ENCODE measurements around the gene PTPRD.

PTPRD gene

GRCh38 chr9:8332871-8333270 is 2279.9 kb downstream of the PTPRD start:
- DNase-seq (ENCODE audit: low spot score): no peak

DNA sequence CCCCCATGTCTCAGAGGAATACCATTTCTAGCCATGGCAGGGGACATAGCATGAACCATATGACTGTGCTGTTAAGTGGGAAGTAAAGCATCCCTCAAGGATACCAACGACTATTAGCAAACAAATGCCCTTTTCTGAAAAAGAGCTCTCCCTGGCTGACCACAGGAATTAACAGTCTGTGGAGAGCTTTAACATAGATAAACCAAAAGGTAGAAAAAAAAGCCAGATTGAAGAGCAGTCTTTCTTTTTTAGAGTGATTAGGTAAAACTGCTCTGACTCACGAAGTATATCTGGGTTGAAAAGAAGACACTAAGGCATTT is 2280.5 kb downstream of the PTPRD start:
- DNase-seq (ENCODE audit: low spot score): no peak

DNA sequence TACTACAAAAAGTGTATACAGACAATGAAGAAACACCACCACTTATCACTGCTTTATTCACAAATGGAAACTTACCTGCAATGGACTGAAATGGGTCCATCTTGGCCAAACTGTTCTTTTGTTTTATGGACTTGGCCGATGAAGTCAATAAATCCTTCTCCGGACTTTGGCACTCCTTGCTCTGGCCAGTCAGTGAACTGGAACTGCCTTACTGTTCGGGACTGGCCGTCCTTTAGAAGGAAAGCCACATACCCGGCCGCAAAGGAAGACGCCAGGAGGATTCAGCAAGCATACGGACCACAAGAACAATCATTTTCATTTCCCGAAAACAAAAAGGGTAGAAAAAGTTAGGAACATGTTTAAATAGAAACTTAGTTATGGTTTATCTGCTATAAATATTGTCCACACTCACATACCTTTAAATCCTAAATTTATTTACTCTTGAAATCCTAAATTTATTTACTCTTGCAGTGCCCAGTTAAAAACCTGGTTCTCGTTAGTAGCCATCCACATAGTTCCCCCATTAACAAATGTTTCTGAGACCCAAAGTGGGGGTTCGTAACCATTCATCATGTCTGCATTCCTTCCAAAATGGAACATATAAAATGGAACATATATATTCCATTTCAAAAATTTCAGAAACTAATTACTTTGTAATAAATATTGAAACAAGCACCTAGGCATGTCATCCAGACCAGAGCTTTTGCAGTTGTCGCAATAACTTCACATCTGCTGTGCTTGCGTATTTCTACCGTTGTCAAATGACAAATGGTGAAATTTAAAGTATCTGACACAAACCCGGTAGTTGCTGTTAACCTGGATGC is 2281.1 kb downstream of the PTPRD start:
- no peak for DNase-seq (ENCODE audit: low spot score)

DNA sequence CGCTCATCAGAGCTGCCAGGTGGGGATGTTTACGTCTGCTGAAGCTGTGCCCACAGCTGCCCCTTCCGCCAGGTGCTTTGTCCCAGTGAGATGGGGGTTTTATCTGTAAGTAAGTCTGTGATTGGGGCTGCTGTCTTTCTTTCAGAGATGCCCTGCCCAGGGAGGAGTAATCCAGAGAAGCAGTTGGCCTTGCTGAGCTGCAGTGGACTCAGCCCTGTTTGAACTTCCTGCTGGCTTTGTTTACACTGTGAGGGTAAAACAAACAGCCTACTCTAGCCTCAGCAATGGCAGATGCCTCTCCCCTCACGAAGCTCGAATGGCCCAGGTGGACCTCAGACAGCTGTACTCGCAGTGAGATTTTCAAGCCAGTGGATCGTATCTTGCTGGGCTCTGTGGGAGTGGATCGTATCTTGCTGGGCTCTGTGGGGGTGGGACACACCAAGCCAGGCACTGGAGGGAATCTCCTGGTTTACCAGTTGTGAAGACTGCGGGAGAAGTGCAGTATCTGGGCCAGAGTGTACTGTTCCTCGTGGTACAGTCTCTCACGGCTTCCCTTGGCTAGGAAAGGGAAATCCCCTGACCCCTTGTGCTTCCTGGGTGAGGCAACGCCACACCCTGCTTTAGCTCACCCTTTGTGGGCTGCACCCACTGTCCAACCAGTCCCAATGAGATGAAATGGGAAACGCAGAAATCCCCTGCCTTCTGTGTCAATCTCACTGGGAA is 2283.1 kb downstream of the PTPRD start:
- DNase-seq (ENCODE audit: low spot score): no peak

DNA sequence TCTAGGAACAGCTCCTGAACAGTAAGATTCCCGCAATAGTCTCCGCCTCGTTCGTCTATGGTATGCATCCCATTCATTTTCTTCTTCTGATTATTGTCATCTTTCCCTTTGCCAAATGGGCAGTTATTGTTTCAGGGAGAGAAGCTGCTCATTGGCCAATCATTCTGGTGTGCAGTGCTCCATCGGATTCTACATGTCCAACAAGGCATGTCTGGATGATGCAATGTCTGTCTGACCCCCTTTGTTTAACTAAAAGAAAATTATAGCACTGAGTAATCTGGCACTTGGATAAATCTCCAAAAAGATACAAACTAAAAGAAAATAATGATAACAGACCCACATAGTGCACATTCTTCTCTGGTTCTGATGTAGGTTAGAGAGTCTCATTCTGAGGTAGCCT is 2297.6 kb downstream of the PTPRD start:
- no peak for DNase-seq (ENCODE audit: low spot score)

GRCh38 chr9:8309258-8309657 is 2303.5 kb downstream of the PTPRD start:
- DNase-seq (ENCODE audit: low spot score): no peak

DNA sequence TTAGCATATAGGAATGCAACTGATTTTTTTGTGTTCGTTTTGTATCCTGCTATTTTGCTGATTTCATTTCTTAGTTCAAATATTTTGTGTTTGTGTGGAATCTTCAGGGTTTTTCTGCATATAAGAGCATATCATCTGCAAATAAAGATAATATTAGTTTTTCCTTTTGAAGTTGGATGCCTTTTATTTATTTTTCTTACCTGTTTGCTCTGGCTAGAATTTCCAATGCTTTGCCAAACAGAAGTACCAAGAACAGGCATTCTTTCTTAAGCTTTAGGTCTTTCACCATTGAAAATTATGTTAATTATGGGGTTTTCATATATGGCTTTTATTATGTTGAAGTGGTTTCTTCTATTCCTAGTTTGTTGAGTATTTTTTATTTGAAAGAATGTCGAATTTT is 2308.1 kb downstream of the PTPRD start:
- DNase-seq (ENCODE audit: low spot score): no peak

GRCh38 chr9:8301296-8301695 is 2311.5 kb downstream of the PTPRD start:
- DNase-seq (ENCODE audit: low spot score): no peak

- DNase-seq (ENCODE audit: low spot score): no peak
Measured at GRCh38 chr9:8297047-8297446, 2315.8 kb downstream of the PTPRD start.

GRCh38 chr9:8292657-8293056 is 2320.1 kb downstream of the PTPRD start:
- no peak for DNase-seq (ENCODE audit: low spot score)

- DNase-seq (ENCODE audit: low spot score): no peak
Measured at GRCh38 chr9:8289681-8290080, 2323.1 kb downstream of the PTPRD start.

DNA sequence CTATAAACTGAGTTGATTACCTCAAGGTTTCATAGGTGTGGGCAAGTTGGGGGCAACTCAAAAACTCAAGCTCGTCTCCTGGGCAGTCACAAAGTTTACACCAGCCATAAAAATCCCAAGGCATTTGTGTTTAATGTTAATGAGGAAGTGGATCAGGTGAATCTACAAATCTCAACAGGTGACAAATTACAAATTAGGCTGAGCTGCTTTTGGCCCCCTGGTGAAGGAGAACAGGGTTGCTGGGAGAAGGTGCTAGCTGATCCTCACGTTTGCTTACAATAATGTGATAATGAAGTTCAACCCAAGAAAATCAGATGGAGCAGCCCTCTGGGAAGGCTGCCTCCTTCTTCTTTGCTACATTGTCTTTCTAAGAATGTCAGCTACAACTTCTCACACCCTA is 2324.8 kb downstream of the PTPRD start:
- DNase-seq (ENCODE audit: low spot score): no peak

DNA sequence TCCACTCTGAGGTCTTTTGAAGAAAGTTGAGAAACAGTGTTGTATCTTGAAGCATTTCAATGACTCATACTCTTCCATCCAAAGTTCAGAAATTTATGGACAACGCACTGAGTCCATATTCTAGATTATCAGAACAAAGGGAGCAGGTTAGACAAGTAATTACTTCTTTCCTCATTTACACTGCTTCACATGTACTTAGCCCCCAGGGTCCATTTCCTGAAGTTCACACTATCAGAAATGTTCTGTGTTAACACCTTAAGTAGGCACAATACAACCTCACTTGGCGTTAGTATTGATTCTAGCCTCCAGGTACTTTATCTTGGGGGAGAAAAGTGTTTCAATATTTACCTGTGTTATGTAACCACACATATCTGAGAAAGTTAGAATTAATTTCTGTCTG is 2325.3 kb downstream of the PTPRD start:
- DNase-seq (ENCODE audit: low spot score): no peak

- no peak for DNase-seq (ENCODE audit: low spot score)
Measured at GRCh38 chr9:8284884-8285283, 2327.9 kb downstream of the PTPRD start.

DNA sequence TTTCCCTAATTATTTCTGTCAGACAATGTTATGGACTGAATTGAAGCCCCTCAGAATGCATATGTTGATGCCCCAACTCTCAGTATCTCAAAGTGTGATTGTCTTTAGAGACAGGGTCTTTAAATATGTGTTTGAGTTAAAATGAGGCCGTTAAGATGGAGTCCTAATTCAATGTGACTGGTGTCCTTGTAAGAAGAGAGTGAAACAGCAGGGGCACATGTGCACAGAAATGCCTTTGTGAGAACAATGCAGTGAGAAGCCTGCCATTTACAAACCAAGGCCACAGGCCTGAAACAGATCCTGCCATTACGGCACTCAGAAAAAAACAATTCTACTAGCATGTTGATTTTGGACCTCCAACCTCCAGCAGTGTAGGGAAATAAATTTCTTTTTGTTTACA is 2330.3 kb downstream of the PTPRD start:
- DNase-seq (ENCODE audit: low spot score): no peak

DNA sequence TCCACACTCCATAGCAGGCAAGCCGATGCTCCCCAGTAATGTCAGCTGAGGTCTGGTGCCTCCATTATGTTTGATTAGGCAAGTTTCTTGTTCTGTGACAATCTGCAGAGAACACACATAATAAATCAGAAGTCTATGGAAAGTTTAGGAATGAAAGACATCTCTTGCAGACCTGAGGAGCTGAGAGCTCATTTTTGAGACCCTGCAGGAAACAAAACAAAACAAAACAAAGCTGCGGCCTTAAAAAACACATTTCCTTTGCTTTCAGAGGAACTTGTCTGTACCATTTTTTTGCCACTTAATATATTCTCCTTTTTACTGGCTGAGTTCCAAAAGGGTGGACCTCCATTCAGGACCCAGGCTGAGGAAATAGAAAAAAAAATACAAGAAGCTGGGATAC is 2332.0 kb downstream of the PTPRD start:
- DNase-seq (ENCODE audit: low spot score): no peak

GRCh38 chr9:8278048-8278447 is 2334.8 kb downstream of the PTPRD start:
- no peak for DNase-seq (ENCODE audit: low spot score)

DNA sequence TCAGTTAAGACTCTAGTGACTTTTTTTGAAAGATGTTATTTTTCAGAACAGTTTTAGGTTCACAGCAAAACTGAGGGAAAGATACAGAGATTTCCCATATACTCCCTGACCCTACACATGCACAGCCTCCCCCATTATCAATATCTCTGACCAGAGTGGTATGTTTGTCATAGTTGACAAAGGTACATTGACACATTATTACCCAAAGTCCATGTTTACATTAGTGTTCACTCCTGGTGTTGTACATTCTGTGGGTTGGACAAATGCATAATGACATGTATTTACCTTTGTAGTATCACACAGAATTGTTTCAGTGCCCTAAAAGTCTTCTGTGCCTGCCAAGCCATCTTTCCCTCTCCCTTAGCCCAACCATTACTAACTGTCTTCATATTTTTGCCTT is 2342.6 kb downstream of the PTPRD start:
- DNase-seq (ENCODE audit: low spot score): no peak

DNA sequence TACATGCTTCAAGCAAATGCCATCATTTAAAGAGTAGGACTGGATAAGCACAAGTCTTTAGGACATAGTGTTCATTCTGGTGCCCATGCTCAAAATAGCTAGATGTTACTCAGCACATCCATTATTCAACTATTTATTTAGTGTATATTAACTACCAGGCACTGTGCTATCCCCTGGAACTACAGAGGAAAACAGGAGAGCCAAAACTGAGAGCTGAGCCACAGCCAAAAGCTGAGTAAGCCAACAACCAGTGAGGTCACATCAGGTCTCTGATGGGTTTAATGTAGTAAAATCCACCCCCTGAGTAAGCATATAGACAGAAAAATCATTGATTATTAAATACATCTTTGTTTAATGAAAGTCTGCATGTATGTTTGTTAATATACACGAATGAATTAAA is 2343.9 kb downstream of the PTPRD start:
- no peak for DNase-seq (ENCODE audit: low spot score)

DNA sequence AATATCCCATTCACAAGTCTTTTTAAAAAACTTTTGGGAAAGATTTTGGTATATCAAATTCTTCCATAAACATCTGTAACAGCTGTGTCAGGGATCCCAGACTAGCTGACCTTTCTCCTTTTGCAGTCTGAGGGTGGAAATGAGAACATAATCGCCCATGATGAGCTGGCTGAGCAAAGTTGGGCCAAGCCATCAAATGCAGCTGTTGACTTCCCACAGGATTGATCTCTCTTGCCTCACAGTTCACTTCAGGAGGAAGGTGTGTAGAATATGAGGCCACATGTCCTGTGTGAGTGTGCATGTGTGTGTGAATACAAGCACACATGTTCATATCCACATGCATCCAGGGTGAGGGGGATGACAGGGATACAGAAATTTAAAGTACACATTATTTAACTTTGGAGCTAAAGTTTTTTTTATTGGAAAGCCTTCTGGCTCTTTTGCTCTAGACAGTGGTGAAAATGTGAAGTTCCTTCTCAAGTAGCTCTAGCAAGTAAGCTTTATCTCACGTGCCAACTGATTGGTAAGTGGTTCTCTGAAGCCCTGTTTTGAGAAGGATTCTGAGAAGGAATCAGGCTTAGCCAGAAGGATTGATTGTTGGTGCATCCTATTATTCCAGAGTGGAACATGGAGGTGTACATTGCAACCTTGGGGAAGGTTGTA is 2344.5 kb downstream of the PTPRD start:
- no peak for DNase-seq (ENCODE audit: low spot score)

DNA sequence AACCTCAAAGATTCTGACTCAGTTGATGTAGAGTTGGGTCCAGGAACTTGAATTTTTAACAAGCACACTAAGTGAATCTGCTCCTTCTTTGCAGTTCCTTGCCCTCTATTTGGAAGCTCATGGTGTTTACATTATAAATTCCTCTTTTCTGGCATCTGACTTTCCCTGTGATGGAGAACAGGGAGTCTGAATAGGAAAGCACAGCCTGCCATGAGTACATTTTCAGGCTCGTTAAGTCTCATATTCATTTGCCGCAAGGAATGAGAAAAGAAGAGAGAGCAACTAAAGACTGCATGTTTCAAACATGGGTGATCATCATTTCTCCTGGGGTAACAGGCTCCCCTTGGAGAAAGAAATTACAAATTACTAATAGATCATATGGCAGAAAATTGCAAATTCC is 2345.2 kb downstream of the PTPRD start:
- DNase-seq (ENCODE audit: low spot score): no peak

DNA sequence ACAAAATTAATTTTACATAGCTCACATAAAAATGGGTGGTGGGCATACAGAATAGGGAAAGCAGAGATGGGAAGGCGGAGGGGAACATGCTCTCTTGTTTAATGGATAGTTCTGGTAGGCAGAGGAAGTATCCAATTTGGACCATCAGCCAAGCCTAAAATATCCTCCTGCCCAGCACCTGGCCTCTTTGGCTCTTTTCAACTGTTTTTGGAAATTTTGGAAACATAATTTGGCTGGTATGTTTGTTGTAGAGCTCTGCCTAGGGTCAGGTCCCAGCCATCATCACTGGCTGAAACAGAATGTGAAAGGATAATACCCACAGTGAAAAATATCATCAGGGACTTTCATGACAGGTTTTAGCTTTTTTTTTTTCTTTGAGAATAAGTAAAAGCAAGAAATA is 2345.9 kb downstream of the PTPRD start:
- DNase-seq (ENCODE audit: low spot score): no peak

DNA sequence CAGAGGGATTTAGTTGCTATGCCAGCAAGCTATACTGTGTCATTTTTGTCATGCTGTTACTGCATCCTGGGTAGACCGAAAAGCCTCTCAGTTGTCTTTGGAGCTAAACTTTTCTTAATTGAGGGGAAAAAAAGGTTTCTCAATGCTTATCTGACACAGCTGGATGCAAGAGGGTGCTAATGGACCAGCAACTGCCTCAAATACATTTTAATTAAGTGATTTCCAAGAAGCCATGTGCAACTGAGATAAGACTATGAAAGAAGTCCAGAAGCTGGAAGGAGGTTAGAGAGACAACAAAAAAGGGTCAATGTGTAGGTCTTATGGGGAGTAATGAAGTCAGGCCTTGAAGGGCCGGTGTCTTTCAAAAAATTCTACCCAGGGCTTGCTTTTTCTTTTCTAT is 2347.5 kb downstream of the PTPRD start:
- no peak for DNase-seq (ENCODE audit: low spot score)

All from CD4-positive, alpha-beta T cell treated with Interleukin-6 at 100 ng/mL for 8 hours (primary cell).